Stimulated activated CD8-positive, alpha-beta memory T cell treated with anti-CD3 and anti-CD28 coated beads, Interleukin-12 subunit alpha, Interleukin-12 subunit beta, amount 100 ng/mL, for 1 hour (primary cell): ENCODE data around the gene POU5F2.

ENCODE experiments used
- DNase-seq: peaks from one replicate; pipeline ENCODE4 v3.0.0-alpha.2; 2020; ENCODE audit warnings: low read depth

POU5F2 gene

GRCh38 chr5:93741136-93741811 is at the start of gene POU5F2:
TSS of gene POU5F2 (minus strand) at chr5:93741600. CDS start at chr5:93741563, 37 bp downstream.
- DNase-seq = no peak

GRCh38 chr5:93790401-93790800 is 49.0 kb upstream of the POU5F2 start:
- no peak for DNase-seq

GRCh38 chr5:93789173-93790067 is 48.0 kb upstream of the POU5F2 start:
- DNase-seq = no peak

- no peak for DNase-seq
These were observed 46.2 kb upstream of the POU5F2 start for GRCh38 chr5:93787598-93787997.

GRCh38 chr5:93785475-93785874 is 44.1 kb upstream of the POU5F2 start:
- no peak for DNase-seq

GRCh38 chr5:93782978-93783377 is 41.6 kb upstream of the POU5F2 start:
- DNase-seq = no peak

GRCh38 chr5:93777620-93778019 is 36.2 kb upstream of the POU5F2 start:
- no peak for DNase-seq

GRCh38 chr5:93756372-93756771 is 15.0 kb upstream of the POU5F2 start:
- DNase-seq = no peak

GRCh38 chr5:93755716-93756115 is 14.3 kb upstream of the POU5F2 start:
- no peak for DNase-seq

- no peak for DNase-seq
These were observed 7.5 kb upstream of the POU5F2 start for GRCh38 chr5:93748875-93749397.

GRCh38 chr5:93746406-93747056 is 5.1 kb upstream of the POU5F2 start:
- no peak for DNase-seq

GRCh38 chr5:93736284-93736683 is 5.1 kb downstream of the POU5F2 start:
- no peak for DNase-seq

GRCh38 chr5:93735378-93735777 is 6.0 kb downstream of the POU5F2 start:
- no peak for DNase-seq

GRCh38 chr5:93731987-93732386 is 9.4 kb downstream of the POU5F2 start:
- no peak for DNase-seq

GRCh38 chr5:93726595-93726994 is 14.8 kb downstream of the POU5F2 start:
- DNase-seq = no peak

- DNase-seq = no peak
These were observed 16.6 kb downstream of the POU5F2 start for GRCh38 chr5:93724791-93725190.

- no peak for DNase-seq
These were observed 17.7 kb downstream of the POU5F2 start for GRCh38 chr5:93723681-93724080.

- no peak for DNase-seq
These were observed 18.4 kb downstream of the POU5F2 start for GRCh38 chr5:93723005-93723404.

- DNase-seq = no peak
These were observed 18.8 kb downstream of the POU5F2 start for GRCh38 chr5:93722588-93722987.

GRCh38 chr5:93721511-93721910 is 19.9 kb downstream of the POU5F2 start:
- DNase-seq = no peak

GRCh38 chr5:93721071-93721470 is 20.3 kb downstream of the POU5F2 start:
- DNase-seq = no peak

GRCh38 chr5:93717162-93717561 is 24.2 kb downstream of the POU5F2 start:
- no peak for DNase-seq

- DNase-seq = no peak
These were observed 24.9 kb downstream of the POU5F2 start for GRCh38 chr5:93716453-93716852.
